NCI-H510A treated with DMSO at 0.1 percent for 48 hours (cell line): ENCODE results near the gene BAIAP2.
A peak's percentile ranks its signal among the peaks of the same experiment; 100 is the strongest.

Experiments used
- DNase-seq: peaks from one replicate; lab custom pipeline; 2025; lab: John Stamatoyannopoulos, UW

Gene BAIAP2

DNA sequence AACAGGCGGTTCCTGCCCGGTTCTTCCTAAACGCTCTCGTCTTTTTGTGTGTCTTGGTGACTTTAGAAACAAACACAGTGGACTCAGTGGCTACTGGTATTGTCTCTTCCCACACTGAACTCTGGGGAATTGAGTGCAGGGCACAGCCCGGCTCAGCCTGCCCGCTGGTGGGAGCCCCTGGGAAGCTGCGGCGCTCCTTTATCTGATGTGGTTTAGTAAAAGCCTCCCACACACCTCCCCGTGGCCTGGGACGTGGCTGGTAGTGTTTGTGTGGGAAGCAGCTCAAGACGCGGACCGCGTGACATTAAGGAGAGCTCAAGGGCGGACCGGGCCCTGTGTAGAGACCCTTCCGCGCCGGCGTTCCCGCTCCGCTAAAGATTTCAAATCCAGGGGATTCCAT lies 75.0 kb downstream of the BAIAP2 start:
- DNase-seq, result no peak

DNA sequence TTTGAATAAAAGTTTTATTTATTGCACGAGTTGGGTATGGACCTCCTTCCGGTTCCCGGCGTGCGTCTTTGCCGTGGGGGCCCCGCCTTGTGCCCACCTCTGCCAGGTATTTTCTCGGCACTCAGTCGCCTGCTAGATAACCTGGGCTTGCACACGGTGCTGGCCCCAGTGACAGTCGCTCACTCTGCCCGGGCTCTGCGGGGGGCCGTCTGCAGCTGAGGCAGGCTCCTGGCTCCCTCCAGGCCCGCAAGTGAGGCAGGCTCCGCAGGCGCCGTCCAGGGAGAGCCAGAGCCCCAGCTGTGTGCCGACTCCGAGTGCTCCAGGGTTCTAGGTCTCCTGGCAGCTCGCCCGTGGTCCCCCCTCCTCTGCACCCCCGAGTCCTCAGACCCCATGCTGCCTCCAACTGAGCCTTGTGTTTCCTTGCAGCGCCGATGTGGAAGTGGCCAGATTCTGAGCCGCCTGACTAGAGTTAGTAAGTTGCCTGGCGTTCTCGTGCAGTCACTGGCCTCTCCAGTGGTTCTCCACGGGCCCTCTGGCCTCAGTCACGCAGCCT lies 75.6 kb downstream of the BAIAP2 start:
- no peak for DNase-seq

- DNase-seq, result no peak
These were observed 76.1 kb downstream of the BAIAP2 start for GRCh38 chr17:81111066-81111465.

DNA sequence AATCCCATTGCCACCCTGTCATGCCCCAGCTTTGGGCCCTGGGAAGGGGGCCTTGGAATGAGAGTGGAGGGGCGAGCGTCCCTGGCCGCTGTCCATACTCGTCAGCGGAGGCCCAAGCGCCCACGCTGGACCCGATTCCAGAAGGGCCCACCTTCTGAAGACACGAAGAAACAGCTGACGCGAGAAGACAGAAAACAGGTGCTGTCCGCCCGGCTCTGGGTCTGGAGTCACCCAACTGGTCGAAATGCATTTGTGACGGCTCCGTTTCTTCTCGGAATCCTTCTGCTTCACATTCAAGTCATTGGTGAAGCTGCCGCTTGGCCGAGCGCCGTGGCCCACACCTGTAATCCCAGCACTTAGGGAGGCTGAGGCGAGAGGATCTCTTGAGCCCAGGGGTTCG lies 77.5 kb downstream of the BAIAP2 start:
- DNase-seq, result no peak

- DNase-seq, result no peak
These were observed 78.3 kb downstream of the BAIAP2 start for GRCh38 chr17:81113158-81113724.

DNA sequence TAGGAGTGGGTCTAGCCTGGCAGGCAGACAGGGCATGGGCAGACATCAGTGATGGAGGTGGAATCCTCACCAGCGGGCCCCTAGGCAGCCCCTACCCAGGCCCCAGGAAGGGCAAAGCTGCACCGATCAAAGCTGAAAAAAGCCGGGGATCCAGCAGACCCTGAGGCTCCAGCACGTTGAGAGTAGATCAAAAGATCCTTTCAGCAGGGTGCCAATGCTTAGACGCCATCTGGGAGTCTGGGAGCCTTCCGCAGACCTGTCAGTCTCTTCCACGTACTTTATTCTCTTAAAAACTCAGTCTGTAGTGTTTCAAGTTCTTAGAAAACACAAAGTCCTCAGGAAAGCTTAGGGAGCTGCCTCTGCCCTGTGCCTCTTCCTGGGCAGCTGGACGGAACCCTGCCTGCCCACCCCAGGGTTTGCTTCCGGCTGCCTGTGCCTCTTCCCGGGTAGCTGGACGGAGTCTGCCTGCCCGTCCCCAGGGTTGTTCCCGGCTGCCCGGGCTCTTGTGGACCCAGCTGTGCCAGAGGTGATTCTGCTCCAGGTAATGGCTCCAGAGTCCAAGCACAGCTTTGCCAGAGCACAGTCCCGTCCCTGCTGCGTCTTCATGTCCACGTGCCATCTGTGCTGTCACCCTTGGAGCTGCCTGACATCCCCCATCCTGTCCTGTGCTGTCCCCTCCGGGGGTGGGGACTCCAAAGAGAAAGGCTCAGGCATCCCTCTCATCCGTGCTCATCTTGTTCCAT lies 79.6 kb downstream of the BAIAP2 start:
- DNase-seq, result no peak

GRCh38 chr17:81115219-81115618 lies 80.3 kb downstream of the BAIAP2 start:
- DNase-seq, result no peak

DNA sequence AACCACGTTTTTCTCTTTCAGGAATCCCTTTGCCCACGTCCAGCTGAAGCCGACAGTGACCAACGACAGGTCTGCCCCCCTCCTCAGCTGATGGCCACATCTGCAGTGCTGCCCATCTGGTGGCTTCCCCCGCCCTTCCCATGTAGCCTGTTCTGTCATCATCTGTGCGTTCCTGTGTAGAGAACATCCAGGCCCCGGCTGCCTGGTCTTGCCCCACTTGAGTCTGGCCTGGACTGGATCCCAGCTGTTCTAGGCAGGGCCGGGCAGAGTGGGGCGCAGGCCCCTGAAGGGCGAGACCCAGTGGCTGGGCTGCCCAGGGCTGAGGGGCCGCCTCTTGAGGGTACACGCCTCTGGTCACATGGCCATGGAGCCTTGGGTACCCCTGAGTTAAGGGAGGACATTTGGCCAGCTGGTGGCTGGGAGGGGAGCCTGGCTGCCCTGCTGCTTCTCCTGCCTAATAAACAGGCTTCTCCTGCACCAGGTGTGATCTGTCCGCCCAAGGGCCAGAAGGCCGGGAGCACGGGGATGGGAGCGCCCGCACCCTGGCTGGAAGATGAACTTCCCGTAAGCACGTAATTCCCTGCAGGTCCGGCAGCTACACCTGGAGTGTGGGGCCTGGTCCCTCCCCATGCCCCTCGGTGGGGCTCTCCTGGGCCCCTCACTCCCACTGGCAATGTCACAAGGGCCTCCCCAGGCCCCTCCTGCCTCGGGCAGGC lies 81.0 kb downstream of the BAIAP2 start:
- DNase-seq, result peak; percentile 15

GRCh38 chr17:81116704-81117103 lies 81.8 kb downstream of the BAIAP2 start:
- DNase-seq, result peak; percentile 15

- DNase-seq, result no peak
These were observed 82.8 kb downstream of the BAIAP2 start for GRCh38 chr17:81117672-81118198.

GRCh38 chr17:81118308-81119221 lies 83.6 kb downstream of the BAIAP2 start:
- no peak for DNase-seq

DNA sequence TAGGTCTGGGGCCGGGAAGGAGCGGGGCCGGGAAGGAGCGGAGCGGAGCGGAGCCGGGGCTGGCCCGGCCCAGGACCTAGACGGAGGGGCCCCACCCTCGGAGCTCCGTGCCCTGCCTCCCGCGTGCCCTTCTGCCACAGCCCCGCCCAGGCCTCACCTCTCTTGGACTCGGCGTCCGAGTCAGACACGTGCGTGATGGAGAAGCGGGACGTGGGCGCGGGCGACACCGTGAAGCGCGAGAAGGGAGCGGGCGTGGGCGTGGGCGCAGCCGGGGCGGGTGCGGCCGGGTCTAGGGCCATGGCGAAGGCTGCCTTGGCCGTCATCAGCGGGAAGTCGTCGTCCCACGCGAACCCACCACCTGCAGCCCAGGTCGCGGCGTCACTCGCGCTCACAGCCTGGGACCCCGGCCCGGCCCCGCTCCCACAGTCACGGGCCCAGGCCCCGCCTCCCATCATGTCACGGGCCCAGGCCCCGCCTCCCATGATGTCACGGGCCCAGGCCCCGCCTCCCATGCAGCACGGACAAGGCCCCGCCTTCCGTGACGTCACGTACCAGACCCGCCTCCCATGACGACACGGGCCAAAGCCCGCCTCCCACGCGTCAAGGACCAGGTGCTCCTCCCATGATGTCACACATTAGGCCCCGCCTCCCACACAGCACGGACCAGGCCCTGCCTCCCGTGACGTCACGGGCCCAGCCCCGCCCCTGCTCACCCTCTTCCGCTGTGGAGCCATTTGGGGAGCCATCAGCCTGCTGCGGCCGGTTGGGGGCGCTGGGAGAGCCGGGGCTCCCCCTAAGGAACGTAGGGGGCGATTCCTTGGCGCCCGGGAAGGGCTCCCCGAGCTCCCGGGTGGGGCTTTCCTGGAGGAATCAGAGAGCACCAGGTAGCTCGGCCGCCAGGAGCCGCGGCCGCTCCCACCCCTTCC lies 84.5 kb downstream of the BAIAP2 start:
- peak; percentile 12 for DNase-seq

DNA sequence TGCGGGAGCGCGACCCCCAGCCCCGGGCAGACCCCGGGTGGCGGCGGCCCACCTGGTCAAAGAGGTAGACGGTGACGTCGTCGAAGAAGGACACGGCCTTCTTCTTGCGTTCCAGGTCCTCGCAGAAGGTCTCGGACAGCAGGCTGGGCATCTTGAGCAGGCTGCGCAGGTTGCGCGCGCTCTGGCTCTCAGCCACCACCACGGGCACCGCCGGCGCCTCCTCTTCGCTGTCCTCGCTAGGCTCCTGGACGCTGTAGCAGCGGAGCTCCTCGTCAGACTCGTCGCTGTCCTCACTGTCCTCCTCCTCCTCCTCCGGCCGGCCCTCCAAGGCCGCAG lies 85.2 kb downstream of the BAIAP2 start:
- no peak for DNase-seq

- DNase-seq, result no peak
These were observed 86.0 kb downstream of the BAIAP2 start for GRCh38 chr17:81120695-81121621.

GRCh38 chr17:81121841-81122733 lies 87.1 kb downstream of the BAIAP2 start:
- DNase-seq, result no peak

DNA sequence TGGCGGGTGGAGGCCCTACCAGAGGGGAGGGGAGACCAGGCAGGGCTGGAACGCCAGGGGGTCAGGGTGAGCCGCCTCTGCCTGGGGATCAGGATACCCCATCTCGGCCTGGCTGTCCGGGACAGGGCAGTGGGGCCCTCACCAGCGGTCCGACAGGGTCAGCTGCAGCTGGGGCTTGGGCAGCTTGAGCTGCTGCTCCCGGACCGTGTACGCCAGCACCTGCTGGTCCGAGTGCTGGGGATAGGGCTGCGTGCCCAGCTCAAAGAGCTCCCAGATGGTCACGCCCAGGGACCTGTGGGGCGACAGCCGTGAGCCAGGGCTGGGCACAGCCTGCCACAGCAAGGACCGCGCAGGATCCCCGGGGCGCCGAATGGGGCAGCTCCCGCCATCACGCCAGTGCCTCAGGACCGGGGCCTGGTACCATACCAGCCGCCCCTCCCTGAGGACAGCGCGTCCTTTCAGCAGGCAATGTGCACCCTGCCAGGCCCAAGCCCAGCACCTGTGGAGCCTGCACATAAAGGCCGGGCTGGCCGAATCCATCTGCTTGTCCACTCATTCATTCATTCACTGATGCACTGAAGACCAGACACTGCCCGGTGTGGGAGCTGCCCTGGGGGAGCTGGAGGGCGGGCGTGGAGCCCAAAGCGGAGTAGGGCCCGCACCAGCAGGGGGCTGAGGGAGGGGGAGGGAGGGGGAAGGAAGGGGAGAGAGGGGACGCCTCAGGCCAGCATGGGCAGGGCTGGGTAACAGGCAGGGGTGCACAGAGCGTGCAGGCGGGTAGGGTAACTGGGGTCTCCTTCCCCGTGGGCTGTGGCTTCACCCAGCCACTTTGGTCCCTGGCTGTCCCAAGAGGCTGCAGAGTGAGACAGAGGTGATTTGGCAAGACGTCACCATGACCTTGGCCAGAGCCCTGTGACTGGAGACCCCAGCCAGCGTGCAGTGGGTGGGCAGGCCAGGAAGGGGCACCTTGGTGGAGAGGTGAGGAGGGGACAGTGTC lies 88.4 kb downstream of the BAIAP2 start:
- DNase-seq, result no peak

DNA sequence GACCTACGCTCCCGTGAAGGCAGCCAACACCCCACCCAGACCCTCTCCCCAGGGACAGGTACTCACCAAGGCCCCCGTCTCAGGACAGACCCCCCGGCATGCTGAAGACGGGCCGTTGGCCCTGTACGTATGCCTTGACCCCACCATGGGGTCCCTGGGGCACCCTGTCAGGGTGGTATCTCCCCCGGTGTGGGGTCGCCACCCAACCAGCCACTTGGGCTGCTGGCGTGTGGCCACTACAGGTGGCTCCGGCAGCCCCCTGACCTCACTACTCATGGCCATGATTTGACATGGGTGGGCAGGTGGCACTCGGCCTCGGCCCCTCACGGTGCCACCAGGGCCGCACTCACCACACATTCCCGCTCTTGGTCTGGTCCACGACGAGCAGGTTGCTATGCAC lies 89.4 kb downstream of the BAIAP2 start:
- DNase-seq, result no peak
